NT2/D1 (cell line): ENCODE data around the gene GBX2.

Source experiments
- YY1 ChIP-seq: IDR thresholded peaks from 2 replicates; pipeline ENCODE4 v1.6.1; 2011; ENCODE audit not compliant: insufficient read length, insufficient read depth
- ZNF274 ChIP-seq: IDR thresholded peaks from 2 replicates; pipeline ENCODE4 v1.6.1; 2011; ENCODE audit warnings: mild to moderate bottlenecking, low read depth, low read length

- TF ChIP-seq YY1 (no peak), ZNF274 (no peak)
Measured at GRCh38 chr2:236156095-236156859, 11.9 kb downstream of the GBX2 start.
